HepG2 (cell line): ENCODE measurements around the gene ZNF556. TPM values are rescaled to one million over a fixed set of nuclear protein-coding genes. Genes with fewer than 3 reads are reported as not detected.

ENCODE experiments used
- ATAC-seq: fragments of 200-7000 bp; cut with Tn5 transposase; 3 replicates; pipeline ENCODE4 v1.9.1; 2020; ENCODE audit warnings: mild to moderate bottlenecking, moderate library complexity
- BruUV-seq: library from RNA; stranded (reverse); fragments of 400-500 nt; replicated peaks from 2 replicates; lab custom pipeline; 2021; lab: Mats Ljungman, UMichigan
- CTCF ChIA-PET: fragments of 300-600 bp; formaldehyde crosslinking; extraction: SDS; loops from one replicate; lab custom pipeline; 2021; ENCODE audit warnings: low total read pairs, inconsistent platforms, low intra/inter-chr PET ratio; lab: Yijun Ruan, JAX
- POLR2A ChIA-PET: fragments of 350-600 bp; sonication (Branson Sonifier 250); formaldehyde crosslinking; loops from one replicate; lab custom pipeline; 2020; ENCODE audit warnings: antibody characterized with exemption, inconsistent platforms; lab: Yijun Ruan, JAX
- DNase-seq: peaks from one replicate; pipeline ENCODE4 v3.0.0-alpha.2; 2015; ENCODE audit warnings: low spot score
- FAIRE-seq: peaks from 3 replicates; lab custom pipeline; 2011; peaks lifted over from hg19 to GRCh38; lab: Jason Lieb, UNC
- H2AFZ ChIP-seq: one replicate; pipeline ENCODE4 v1.6.1; 2011; ENCODE audit warnings: low read length, inconsistent platforms
- H3K27ac ChIP-seq: fragments of 300-600 bp; 3 replicates; pipeline ENCODE4 v1.8.0; 2011; ENCODE audit warnings: mixed run types, mild to moderate bottlenecking, mixed read lengths, low read length, inconsistent platforms; ENCODE audit not compliant: insufficient read depth; ENCODE audit errors: extremely low read length
- H3K27me3 ChIP-seq, 2 experiments: fragments of 200-600 bp in 1 of 2; 2 replicates in 1 of 2; 3 replicates in 1 of 2; pipeline versions ENCODE4 v1.6.0 to v1.8.0; 2011; ENCODE audit warnings: low read length in 2 of 2, mild to moderate bottlenecking in 2 of 2, moderate library complexity in 2 of 2, inconsistent platforms in 1 of 2; ENCODE audit not compliant: insufficient read depth in 2 of 2, control insufficient read depth in 1 of 2
- H3K36me3 ChIP-seq, 2 experiments: fragments of 200-600 bp in 1 of 2; replicated peaks in 1 of 2; 2 replicates in 1 of 2; 3 replicates in 1 of 2; pipeline versions ENCODE4 v1.5.1 to v1.8.0; 2011; ENCODE audit warnings: low read length in 2 of 2, inconsistent platforms in 1 of 2; ENCODE audit not compliant: insufficient read depth in 2 of 2, control insufficient read depth in 1 of 2
- H3K4me1 ChIP-seq: 2 replicates; pipeline ENCODE4 v1.5.1; 2012; ENCODE audit warnings: low read length, inconsistent platforms; ENCODE audit not compliant: insufficient read depth
- H3K4me2 ChIP-seq: 2 replicates; pipeline ENCODE4 v1.6.0; 2011; ENCODE audit warnings: low read depth, low read length, inconsistent platforms
- H3K4me3 ChIP-seq, 3 experiments: fragments of 200-600 bp in 1 of 3; sonication (generic), shearing (Covaris generic) in 1 of 3; replicated peaks in 1 of 3; 2 replicates each; pipeline ENCODE4 v1.5.1; 2011 to 2016; ENCODE audit warnings: low read length in 3 of 3, inconsistent platforms in 2 of 3, low read depth in 2 of 3, mild to moderate bottlenecking in 2 of 3, control low read depth in 1 of 3, mixed read lengths in 1 of 3; ENCODE audit not compliant: insufficient read depth in 1 of 3
- H3K79me2 ChIP-seq: one replicate; pipeline ENCODE4 v1.6.1; 2011; ENCODE audit warnings: low read length, inconsistent platforms; ENCODE audit not compliant: insufficient read depth
- H3K9ac ChIP-seq: 2 replicates; pipeline ENCODE4 v1.6.0; 2011; ENCODE audit warnings: mild to moderate bottlenecking, low read depth, low read length, inconsistent platforms; ENCODE audit not compliant: insufficient read depth
- H3K9me3 ChIP-seq: 2 replicates; pipeline ENCODE4 v1.5.1; 2012; ENCODE audit warnings: mild to moderate bottlenecking, low read length
- H4K20me1 ChIP-seq: 2 replicates; pipeline ENCODE4 v1.6.0; 2011; ENCODE audit warnings: inconsistent platforms, mild to moderate bottlenecking, low read length, moderate library complexity; ENCODE audit not compliant: insufficient read depth
- DMTF1 ChIP-seq: sonication (generic); formaldehyde crosslinking; IDR thresholded peaks from 2 replicates; pipeline ENCODE4 v1.4.0; 2020; ENCODE audit warnings: mild to moderate bottlenecking, missing genetic modification reagents
- RNF2 ChIP-seq: fragments of 450-650 bp; conservative IDR thresholded peaks from 2 replicates; pipeline ENCODE4 v1.6.1; 2016; ENCODE audit warnings: low read depth
- SPEN ChIP-seq: sonication (generic); formaldehyde crosslinking; IDR thresholded peaks from 2 replicates; pipeline ENCODE4 v1.5.1; 2020; ENCODE audit warnings: low read depth, mild to moderate bottlenecking, missing genetic modification reagents
- ZNF564 ChIP-seq: sonication (generic); formaldehyde crosslinking; IDR thresholded peaks from 2 replicates; pipeline ENCODE4 v1.8.1; 2023; ENCODE audit warnings: mild to moderate bottlenecking, missing genetic modification reagents
- ZSCAN25 ChIP-seq: sonication (generic); formaldehyde crosslinking; IDR thresholded peaks from 2 replicates; pipeline ENCODE4 v1.8.0; 2022; ENCODE audit warnings: mild to moderate bottlenecking, missing genetic modification reagents
- WGBS: methylation state at CpG from one replicate; pipeline ENCODE4 v1.1.6; 2017; ENCODE audit warnings: low lambda C conversion rate; 5-methylcytosine and 5-hydroxymethylcytosine counted together
- in situ Hi-C: cut with HindIII; loops from 2 replicates; pipeline ENCODE4 v1.10.0; 2017; ENCODE audit warnings: low pct_unique_long_range_greater_than_20kb; ENCODE audit not compliant: extremely low pct_ligation_motif_present
- intact Hi-C: fragments of 100-400 bp; cut with micrococcal nuclease; formaldehyde crosslinking; loops from one replicate; pipeline ENCODE4 v1.10.0; 2022; ENCODE audit not compliant: unreplicated experiment
- polyA plus RNA-seq, 8 experiments: library from polyadenylated mRNA; depleted of rRNA in 3 of 8; stranded (reverse) in 7 of 8; unstranded in 1 of 8; fragments of >200 nt; fragmentation: Illumina TruSeq in 4 of 8; extraction: Trizol in 4 of 8; gene quantifications; 2 replicates each; pipeline versions ENCODE4 v1.2.1 to v1.2.3, GENCODE V29; 2011 to 2016; ENCODE audit warnings: low read depth in 4 of 8, missing spikeins in 1 of 8, mixed read lengths in 1 of 8; ENCODE audit not compliant: insufficient read depth in 1 of 8
- total RNA-seq, 5 experiments: library from RNA; depleted of rRNA; stranded (reverse); fragments of >200 nt; fragmentation: Illumina TruSeq; extraction: Trizol; gene quantifications; 2 replicates each; pipeline ENCODE4 v1.2.3, GENCODE V29; 2016; ENCODE audit warnings: low read depth in 1 of 5

ZNF556 gene
- total and polyA plus RNA-seq, 2 of the 13 experiments (the other 11 are each of a cell fraction or from before 2014, with no cell fraction given), result 4.2 to 28.6 TPM

GRCh38 chr19:2822846-2823245 lies 44.3 kb upstream of the ZNF556 start:
- no TSS peak for BruUV-seq
- Histone ChIP-seq H3K4me3 (no peak overlapping the region), H3K4me2 (no peak overlapping the region), H4K20me1 (no peaks in the 10 kb centered on the region), H3K9ac (no peak overlapping the region), H3K27ac (no peak overlapping the region), H3K9me3 (no peaks in the 10 kb centered on the region), H3K4me1 (peaks cover 8% of the 10 kb centered on the region), H3K79me2 (no peaks in the 10 kb centered on the region), H2AFZ (no peak overlapping the region), H3K36me3 (no peaks in the 10 kb centered on the region; a peak in 1 of 5 replicates), H3K27me3 (no peaks in the 10 kb centered on the region)
- intact Hi-C loops (no loop called here), in situ Hi-C loops (no loop called here)
- DNase-seq (no peak), FAIRE-seq (no peak), ATAC-seq (no peak)
- TF ChIP-seq SPEN (CRISPR knock-in tag) (no peak), RNF2 (no peak)
- ChIA-PET POLR2A (interaction anchor here (0.8 to 3.4 kb wide), 4 partner anchors 15 to 64 kb away, joined by 3 to 9 read pairs (median 4); partner anchors contain the start of gene ZNF556), CTCF (no interaction called here)
- WGBS, result 89% methylated on average over 2 of the region's 5 CpGs

- H2AFZ ChIP-seq, result no peak overlapping the region
- no peak for DNase-seq
- ATAC-seq, result no peak
- no TSS peak for BruUV-seq
- no peak overlapping the region for H3K27ac ChIP-seq
- no peak for TF ChIP-seq ZNF564 (CRISPR knock-in tag)
- TF ChIP-seq ZSCAN25 (CRISPR knock-in tag), result no peak
- TF ChIP-seq DMTF1 (CRISPR knock-in tag), result no peak
- H3K27me3 ChIP-seq, result no peaks in the 10 kb centered on the region
- no peak overlapping the region for H3K4me2 ChIP-seq
- FAIRE-seq, result no peak
- no peak overlapping the region for H3K9ac ChIP-seq
- H3K79me2 ChIP-seq, result no peaks in the 10 kb centered on the region
- WGBS, result 95% methylated on average over 4 of the region's 9 CpGs
- H3K9me3 ChIP-seq, result no peaks in the 10 kb centered on the region
- no peak overlapping the region for H3K4me3 ChIP-seq
- intact Hi-C loops (no loop called here), in situ Hi-C loops (no loop called here)
- H4K20me1 ChIP-seq, result no peaks in the 10 kb centered on the region
- CTCF ChIA-PET, result no interaction called here
- peaks cover 8% of the 10 kb centered on the region for H3K4me1 ChIP-seq
- POLR2A ChIA-PET, result interaction anchor here (0.8 to 3.4 kb wide), 4 partner anchors 14 to 43 kb away, joined by 3 to 9 read pairs (median 4); partner anchors contain the start of gene ZNF556
- H3K36me3 ChIP-seq, result no peaks in the 10 kb centered on the region; a peak in 1 of 5 replicates
Observed at GRCh38 chr19:2823646-2824045, 43.5 kb upstream of the ZNF556 start.
